Mesodermal cell (in vitro differentiated cells): ENCODE results near the gene STKLD1.

Experiments
- H3K27ac ChIP-seq: 2 replicates; pipeline ENCODE4 v1.7.0; 2013; ENCODE audit warnings: mild to moderate bottlenecking, low read depth, low read length, moderate library complexity; ENCODE audit not compliant: severe bottlenecking
- H3K36me3 ChIP-seq: 2 replicates; pipeline ENCODE4 v1.7.1; 2013; ENCODE audit warnings: mild to moderate bottlenecking, low read length, moderate library complexity; ENCODE audit not compliant: control insufficient read depth, insufficient read depth
- H3K4me1 ChIP-seq: one replicate; pipeline ENCODE4 v1.7.1; 2013; ENCODE audit warnings: mild to moderate bottlenecking, low read length; ENCODE audit not compliant: insufficient read depth, control insufficient read depth, poor library complexity, severe bottlenecking
- H3K4me3 ChIP-seq: 2 replicates; pipeline ENCODE4 v1.7.0; 2013; ENCODE audit warnings: low read length, control low read depth, mild to moderate bottlenecking; ENCODE audit not compliant: insufficient read depth, poor library complexity, severe bottlenecking; ENCODE audit errors: extremely low read depth
- H3K9me3 ChIP-seq: 2 replicates; pipeline ENCODE4 v1.7.1; 2013; ENCODE audit warnings: mild to moderate bottlenecking, low read length, moderate library complexity; ENCODE audit not compliant: control insufficient read depth
- WGBS, 2 experiments: methylation state at CpG; one replicate each; pipeline ENCODE4 v1.1.5; 2013; ENCODE audit warnings: missing lambda C conversion rate in 2 of 2; ENCODE audit not compliant: insufficient coverage in 2 of 2; 5-methylcytosine and 5-hydroxymethylcytosine counted together

The STKLD1 gene

DNA sequence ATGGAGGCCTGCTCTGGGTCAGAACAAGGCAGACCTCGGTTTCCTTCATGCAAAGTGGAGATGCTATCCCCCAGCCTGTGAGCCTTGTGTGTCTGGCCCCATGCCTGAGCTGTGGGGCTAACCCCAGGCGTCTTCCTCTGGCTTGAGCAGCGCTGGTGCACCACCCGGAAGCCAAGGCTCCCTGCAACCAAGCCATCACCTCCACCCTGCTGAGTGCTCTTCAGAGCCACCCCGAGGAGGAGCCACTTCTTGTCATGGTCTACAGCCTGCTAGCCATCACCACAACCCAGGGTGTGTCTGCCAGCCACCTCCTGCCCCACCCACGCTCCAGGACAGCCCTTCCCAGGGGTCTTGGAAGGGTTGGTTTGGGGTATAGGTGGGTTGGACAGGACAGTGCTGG is 25.4 kb downstream of the STKLD1 start:
- WGBS, 2 experiments = 99 to 100% methylated on average over 4 to 6 of the region's 6 CpGs
- Histone ChIP-seq H3K4me3 (no peak overlapping the region), H3K36me3 (peaks cover 29% of the 10 kb centered on the region)

DNA sequence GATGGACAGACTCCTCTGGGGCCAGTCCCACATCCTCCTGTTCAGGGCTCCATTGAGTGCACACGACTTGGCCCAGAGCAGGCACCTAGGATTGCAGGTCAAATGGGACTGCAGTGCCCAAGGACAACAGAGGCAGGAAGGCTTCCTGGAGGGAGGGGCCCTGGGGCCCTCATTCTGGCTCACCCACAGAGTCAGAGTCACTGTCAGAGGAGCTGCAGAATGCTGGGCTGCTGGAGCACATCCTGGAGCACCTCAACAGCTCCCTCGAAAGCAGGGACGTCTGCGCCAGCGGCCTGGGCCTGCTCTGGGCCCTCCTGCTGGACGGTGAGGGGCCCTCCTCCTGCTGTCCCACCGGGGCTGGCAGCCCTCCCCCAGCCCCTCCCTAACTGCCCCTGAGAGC is 26.5 kb downstream of the STKLD1 start:
- Histone ChIP-seq H3K9me3 (no peaks in the 10 kb centered on the region), H3K36me3 (peaks cover 38% of the 10 kb centered on the region), H3K4me1 (no peaks in the 10 kb centered on the region), H3K27ac (no peak overlapping the region), H3K4me3 (no peak overlapping the region)
- WGBS, 2 experiments = 91 to 97% methylated on average over 3 to 7 of the region's 7 CpGs

More for the DNA sequence above, 25.4 kb downstream of the STKLD1 start:
- Histone ChIP-seq H3K9me3 (no peaks in the 10 kb centered on the region), H3K4me1 (no peaks in the 10 kb centered on the region), H3K27ac (no peak overlapping the region)

- no peak overlapping the region for H3K4me3 ChIP-seq
- no peaks in the 10 kb centered on the region for H3K4me1 ChIP-seq
- no peak overlapping the region for H3K27ac ChIP-seq
- H3K9me3 ChIP-seq = no peaks in the 10 kb centered on the region
- H3K36me3 ChIP-seq = peaks cover 49% of the 10 kb centered on the region
- whole genome bisulfite sequencing, 2 experiments = 87 to 90% methylated on average over 15 of the region's 16 CpGs
Observed at GRCh38 chr9:133403766-133404453, 27.7 kb downstream of the STKLD1 start.

DNA sequence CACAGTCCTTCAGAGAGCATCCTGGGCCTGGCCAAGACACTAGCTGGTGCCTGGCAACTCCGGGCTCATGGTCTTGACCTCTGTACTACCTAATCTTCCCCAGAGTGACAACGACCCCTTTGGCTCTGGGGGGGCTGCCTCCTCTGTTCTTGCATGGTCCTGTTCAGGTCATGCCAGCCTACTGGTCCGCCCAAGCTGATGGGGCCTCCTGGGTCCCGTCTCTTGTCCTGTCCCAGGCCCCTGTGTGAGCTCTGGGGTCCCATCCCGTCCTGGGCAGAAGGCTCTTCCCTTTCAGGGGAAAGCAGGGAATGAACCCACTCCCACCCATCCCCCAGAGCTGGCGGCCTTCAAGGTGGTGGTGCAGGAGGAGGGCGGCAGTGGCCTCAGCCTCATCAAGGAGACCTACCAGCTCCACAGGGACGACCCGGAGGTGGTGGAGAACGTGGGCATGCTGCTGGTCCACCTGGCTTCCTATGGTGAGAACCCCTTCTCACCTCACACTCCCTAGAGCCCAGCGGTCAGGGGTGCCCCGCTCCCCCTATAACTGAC is 28.4 kb downstream of the STKLD1 start:
- no peaks in the 10 kb centered on the region for H3K4me1 ChIP-seq
- 93 to 98% methylated on average over 4 to 7 of the region's 12 CpGs for WGBS, 2 experiments
- no peaks in the 10 kb centered on the region for H3K9me3 ChIP-seq
- no peak overlapping the region for H3K27ac ChIP-seq
- no peak overlapping the region for H3K4me3 ChIP-seq
- H3K36me3 ChIP-seq = peaks cover 56% of the 10 kb centered on the region

- Histone ChIP-seq H3K27ac (no peak overlapping the region), H3K4me3 (no peak overlapping the region), H3K4me1 (no peaks in the 10 kb centered on the region), H3K9me3 (no peaks in the 10 kb centered on the region), H3K36me3 (peaks cover 68% of the 10 kb centered on the region)
- WGBS, 2 experiments = 90 to 95% methylated on average over 11 to 13 of the region's 19 CpGs
Observed at GRCh38 chr9:133405508-133406438, 29.6 kb downstream of the STKLD1 start.

- peaks cover 77% of the 10 kb centered on the region for H3K36me3 ChIP-seq
- H3K4me1 ChIP-seq = no peaks in the 10 kb centered on the region
- H3K4me3 ChIP-seq = no peak overlapping the region
- H3K27ac ChIP-seq = no peak overlapping the region
- WGBS, 2 experiments = 65 to 67% methylated on average over 17 to 24 of the region's 24 CpGs
- H3K9me3 ChIP-seq = no peaks in the 10 kb centered on the region
Observed at GRCh38 chr9:133406480-133407307, 30.5 kb downstream of the STKLD1 start.

DNA sequence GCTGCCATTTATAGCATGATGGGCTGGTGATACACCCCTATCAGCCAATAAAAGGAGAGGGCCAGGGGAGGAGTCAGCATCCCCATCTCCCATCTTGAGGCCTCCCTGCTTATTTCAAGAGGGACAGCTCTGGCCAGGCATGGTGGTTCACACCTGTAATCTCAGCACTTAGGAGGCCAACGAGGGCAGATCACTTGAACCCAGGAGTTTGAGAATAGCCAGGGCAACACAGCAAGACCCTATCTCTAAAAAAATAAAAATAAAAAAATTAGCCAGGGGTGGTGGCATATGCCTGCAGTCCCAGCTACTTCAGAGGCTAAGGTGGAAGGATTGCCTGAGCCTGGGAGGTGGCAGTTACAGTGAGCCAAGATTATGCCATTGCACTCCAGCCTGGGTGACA is 31.9 kb downstream of the STKLD1 start:
- WGBS, 2 experiments = 100% methylated on average over 1 of the region's 1 CpG; no CpG with 5 or more reads in 1 of the 2 experiments
- Histone ChIP-seq H3K4me3 (no peak overlapping the region), H3K27ac (no peak overlapping the region), H3K4me1 (no peaks in the 10 kb centered on the region), H3K36me3 (peaks cover 90% of the 10 kb centered on the region), H3K9me3 (no peaks in the 10 kb centered on the region)

GRCh38 chr9:133415170-133415569 is 39.0 kb downstream of the STKLD1 start:
- H3K4me1 ChIP-seq = peaks cover 9% of the 10 kb centered on the region
- no peaks in the 10 kb centered on the region for H3K9me3 ChIP-seq
- WGBS, 2 experiments = 83% methylated on average over 1 of the region's 1 CpG; no CpG with 5 or more reads in 1 of the 2 experiments
- no peak overlapping the region for H3K4me3 ChIP-seq
- H3K36me3 ChIP-seq = peaks cover 61% of the 10 kb centered on the region
- H3K27ac ChIP-seq = no peak overlapping the region

- no peaks in the 10 kb centered on the region for H3K9me3 ChIP-seq
- peak within 1 kb of the TSS; percentile 98 for H3K27ac ChIP-seq
- 0% methylated on average over 61 to 65 of the region's 75 CpGs for WGBS, 2 experiments
- peaks cover 13% of the 10 kb centered on the region for H3K4me1 ChIP-seq
- H3K36me3 ChIP-seq = peaks cover 34% of the 10 kb centered on the region
- peak within 1 kb of the TSS; percentile 63 for H3K4me3 ChIP-seq
Observed at GRCh38 chr9:133417541-133418461, 41.6 kb downstream of the STKLD1 start, which contains the start of gene REXO4. Gene REXO4, minus strand, starts transcription at chr9:133418010. Its CDS starts 166 bp downstream, at chr9:133417844.
